Upper lobe of right lung (tissue), 1 donor: Measurements from ENCODE around the gene DCAF12. TPM values are rescaled to one million over a fixed set of nuclear protein-coding genes. Genes with fewer than 3 reads are reported as not detected.

Source experiments
- ATAC-seq: fragments of 200-7000 bp; cut with Tn5 transposase; one replicate; pipeline ENCODE4 v1.9.1; 2020; ENCODE audit warnings: mild to moderate bottlenecking, moderate library complexity
- DNase-seq: peaks from one replicate; pipeline ENCODE4 v3.0.0-alpha.2; 2020
- H3K27ac ChIP-seq: fragments of 200-600 bp; one replicate; pipeline ENCODE4 v1.8.0; 2022
- H3K27me3 ChIP-seq: fragments of 200-600 bp; one replicate; pipeline ENCODE4 v1.8.0; 2022; ENCODE audit warnings: mild to moderate bottlenecking
- H3K36me3 ChIP-seq: fragments of 200-600 bp; one replicate; pipeline ENCODE4 v1.8.0; 2022
- H3K4me1 ChIP-seq: fragments of 200-600 bp; one replicate; pipeline ENCODE4 v1.8.0; 2022
- H3K4me3 ChIP-seq: fragments of 200-600 bp; one replicate; pipeline ENCODE4 v1.8.0; 2022; ENCODE audit warnings: mild to moderate bottlenecking
- H3K9me3 ChIP-seq: fragments of 200-600 bp; one replicate; pipeline ENCODE4 v1.8.0; 2022
- CTCF ChIP-seq: fragments of 200-600 bp; IDR thresholded peaks from one replicate; pipeline ENCODE4 v1.8.0; 2022; ENCODE audit warnings: antibody characterized with exemption
- intact Hi-C: fragments of 100-400 bp; cut with DNase I; formaldehyde crosslinking; loops from one replicate; pipeline ENCODE4 v1.11.0; 2022
- long read RNA-seq: library from polyadenylated mRNA; unstranded; transcript quantifications from one replicate; pipeline ENCODE4 v2.0.0, GENCODE V29; 2021
- total RNA-seq: library from RNA; stranded (reverse); fragmentation: NEBNext Ultra II Directional; extraction: Animal tissue kit (Norgen Biotek cat#: 25700); gene quantifications from one replicate; pipeline ENCODE4 v1.2.1, GENCODE V29; 2021
- donor health status: DM: no; HTN: yes; CAD: no; lungs with severe emphysema.

DCAF12 gene
- 31.6 TPM for total RNA-seq
- long read RNA-seq, transcript DCAF12-201 (9 exons, 3,667 nt), result major isoform, 65 of 85 reads
- long read RNA-seq, partial matches to known transcripts, result 13 of 85 reads
- long read RNA-seq, other reads (novel, unspliced or antisense), result 7 of 85 reads

GRCh38 chr9:34126207-34127034, at the start of gene DCAF12:
Gene DCAF12, minus strand, starts transcription at chr9:34126698. Its CDS starts 267 bp downstream, at chr9:34126431.
- DNase-seq (peak; percentile 96), ATAC-seq (peak; percentile 97)
- TF ChIP-seq CTCF, result no peak
- intact Hi-C loops, result no loop called here
- Histone ChIP-seq H3K4me1 (peaks cover 43% of the 10 kb centered on the region), H3K36me3 (peaks cover 24% of the 10 kb centered on the region), H3K27ac (peak within 1 kb of the TSS; percentile 94), H3K27me3 (no peaks in the 10 kb centered on the region), H3K9me3 (no peaks in the 10 kb centered on the region), H3K4me3 (peak within 1 kb of the TSS; percentile 98)

GRCh38 chr9:34176089-34176488, 49.6 kb upstream of the DCAF12 start:
- Histone ChIP-seq H3K27me3 (no peaks in the 10 kb centered on the region), H3K4me3 (no peak overlapping the region), H3K9me3 (no peaks in the 10 kb centered on the region), H3K27ac (no peak overlapping the region), H3K36me3 (no peaks in the 10 kb centered on the region), H3K4me1 (peaks cover 11% of the 10 kb centered on the region)
- no peak for DNase-seq
- ATAC-seq, result no peak
- no peak for TF ChIP-seq CTCF
- intact Hi-C loops, result no loop called here

- Histone ChIP-seq H3K27ac (no peak overlapping the region), H3K36me3 (no peaks in the 10 kb centered on the region), H3K4me1 (no peaks in the 10 kb centered on the region), H3K4me3 (no peak overlapping the region), H3K9me3 (no peaks in the 10 kb centered on the region), H3K27me3 (no peaks in the 10 kb centered on the region)
- DNase-seq, result no peak
- intact Hi-C loops, result no loop called here
- peak; percentile 90 for ATAC-seq
- TF ChIP-seq CTCF, result no peak
Observed at GRCh38 chr9:34171753-34172535, 45.4 kb upstream of the DCAF12 start.

- Histone ChIP-seq H3K9me3 (no peaks in the 10 kb centered on the region), H3K27me3 (no peaks in the 10 kb centered on the region), H3K36me3 (no peaks in the 10 kb centered on the region), H3K4me3 (no peak overlapping the region), H3K4me1 (no peaks in the 10 kb centered on the region), H3K27ac (no peak overlapping the region)
- intact Hi-C loops, result no loop called here
- peak; percentile 19 for ATAC-seq
- no peak for TF ChIP-seq CTCF
- no peak for DNase-seq
Observed at GRCh38 chr9:34170237-34170991, 43.9 kb upstream of the DCAF12 start.

- ATAC-seq, result no peak
- H3K4me3 ChIP-seq, result no peak overlapping the region
- no peak overlapping the region for H3K27ac ChIP-seq
- no peaks in the 10 kb centered on the region for H3K36me3 ChIP-seq
- intact Hi-C loops, result no loop called here
- H3K9me3 ChIP-seq, result no peaks in the 10 kb centered on the region
- peak; percentile 7 for DNase-seq
- no peak for TF ChIP-seq CTCF
- no peaks in the 10 kb centered on the region for H3K27me3 ChIP-seq
- H3K4me1 ChIP-seq, result no peaks in the 10 kb centered on the region
Observed at GRCh38 chr9:34169125-34169524, 42.6 kb upstream of the DCAF12 start.
